Raji (cell line): ENCODE measurements around the gene DIAPH3.

Experiments used
- POLR2A ChIP-seq: IDR thresholded peaks from 2 replicates; pipeline ENCODE4 v1.6.1; 2011; ENCODE audit warnings: low read depth, low read length, control low read depth; ENCODE audit not compliant: insufficient read depth

The DIAPH3 gene

DNA sequence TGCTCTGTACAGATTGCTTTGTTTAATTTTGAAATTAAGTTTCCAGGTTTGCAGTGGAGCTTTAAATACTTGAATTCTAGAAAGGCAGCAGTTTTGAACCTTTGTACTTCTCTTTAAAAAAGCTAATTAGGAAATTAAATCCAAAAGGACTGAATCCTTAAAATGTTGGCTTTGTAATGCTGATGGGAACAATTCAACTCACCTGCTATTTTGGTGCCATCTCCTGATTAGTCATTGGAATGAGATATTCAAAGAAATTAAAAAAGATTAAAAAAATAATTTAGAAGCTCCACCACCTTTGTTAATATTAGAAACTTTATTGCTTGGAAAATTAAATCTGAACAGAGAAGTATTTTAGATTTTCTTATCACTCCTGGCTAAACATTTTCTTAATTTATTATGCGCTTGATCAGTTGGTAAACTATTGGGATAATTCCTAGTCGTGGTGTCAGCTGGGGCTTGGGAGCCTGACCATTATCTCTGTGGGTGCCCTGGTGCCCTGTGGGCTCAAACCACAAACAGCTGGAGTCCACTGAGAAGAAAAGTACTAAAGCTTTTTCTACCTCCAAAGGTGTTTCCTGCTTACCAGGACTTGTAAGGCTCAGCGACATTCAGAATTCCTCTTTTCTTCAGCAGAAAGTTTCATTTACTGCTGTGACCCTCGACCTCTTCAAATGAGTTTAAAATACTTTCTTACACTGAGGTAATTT is 540.4 kb downstream of the DIAPH3 start:
- no peak for TF ChIP-seq POLR2A

DNA sequence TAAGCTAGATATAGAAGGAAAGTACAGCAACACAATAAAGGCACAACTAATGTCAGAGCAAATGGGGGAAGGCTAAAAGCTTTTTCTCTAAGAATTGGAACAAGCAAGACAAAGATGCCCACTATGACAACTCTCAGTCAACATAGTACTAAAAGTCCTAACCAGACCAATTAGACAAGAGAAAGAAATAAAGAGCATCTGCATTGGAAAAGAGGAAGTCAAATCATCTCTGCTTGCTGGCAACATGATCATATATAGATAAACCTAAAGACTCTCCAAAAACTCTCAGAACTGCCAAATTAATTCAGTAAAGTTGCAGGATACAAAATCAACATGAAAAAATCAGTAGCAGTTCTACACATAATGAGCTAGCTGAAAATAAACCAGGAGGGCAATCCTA is 542.0 kb downstream of the DIAPH3 start:
- no peak for TF ChIP-seq POLR2A
